HEK293 (cell line): ENCODE results near the gene CD47.

Experiments used
- REPIN1 ChIP-seq: fragments of 450-650 bp; formaldehyde crosslinking; IDR thresholded peaks from 2 replicates; pipeline ENCODE4 v1.5.1; 2017; ENCODE audit warnings: missing biosample characterization, missing genetic modification characterization, low read depth
- ZNF560 ChIP-seq: fragments of 450-650 bp; formaldehyde crosslinking; IDR thresholded peaks from 2 replicates; pipeline ENCODE4 v1.5.1; 2017; ENCODE audit warnings: missing biosample characterization, missing genetic modification characterization, borderline replicate concordance
- TF ChIP-seq, protein P1 (sequence below): fragments of 450-650 bp; formaldehyde crosslinking; IDR thresholded peaks from 2 replicates; pipeline ENCODE4 v1.5.1; 2017; ENCODE audit warnings: missing biosample characterization, missing genetic modification characterization
- TF ChIP-seq, protein P2 (sequence below): fragments of 450-650 bp; formaldehyde crosslinking; IDR thresholded peaks from 2 replicates; pipeline ENCODE4 v1.5.1; 2016; ENCODE audit warnings: missing biosample characterization, missing genetic modification characterization

DNA sequence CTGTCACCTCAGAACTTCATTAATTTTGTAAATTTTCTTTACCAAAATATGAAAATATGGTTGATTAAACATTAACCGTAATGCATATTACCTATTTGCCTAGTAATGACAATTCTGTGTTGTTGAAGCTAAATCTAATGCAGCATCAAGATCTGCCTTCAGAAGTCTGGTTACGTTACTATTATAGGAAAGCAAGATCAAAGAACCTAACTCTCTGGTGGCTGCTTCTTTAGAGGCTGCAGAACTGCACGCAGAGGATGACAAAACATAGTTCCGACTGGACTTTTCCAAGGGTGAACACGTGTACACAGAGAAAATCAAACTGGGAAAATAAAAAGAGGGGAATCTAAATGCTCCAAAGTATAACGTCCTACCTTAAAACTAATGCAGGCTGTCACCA lies 20.5 kb downstream of the CD47 start:
- TF ChIP-seq, protein P1, sequence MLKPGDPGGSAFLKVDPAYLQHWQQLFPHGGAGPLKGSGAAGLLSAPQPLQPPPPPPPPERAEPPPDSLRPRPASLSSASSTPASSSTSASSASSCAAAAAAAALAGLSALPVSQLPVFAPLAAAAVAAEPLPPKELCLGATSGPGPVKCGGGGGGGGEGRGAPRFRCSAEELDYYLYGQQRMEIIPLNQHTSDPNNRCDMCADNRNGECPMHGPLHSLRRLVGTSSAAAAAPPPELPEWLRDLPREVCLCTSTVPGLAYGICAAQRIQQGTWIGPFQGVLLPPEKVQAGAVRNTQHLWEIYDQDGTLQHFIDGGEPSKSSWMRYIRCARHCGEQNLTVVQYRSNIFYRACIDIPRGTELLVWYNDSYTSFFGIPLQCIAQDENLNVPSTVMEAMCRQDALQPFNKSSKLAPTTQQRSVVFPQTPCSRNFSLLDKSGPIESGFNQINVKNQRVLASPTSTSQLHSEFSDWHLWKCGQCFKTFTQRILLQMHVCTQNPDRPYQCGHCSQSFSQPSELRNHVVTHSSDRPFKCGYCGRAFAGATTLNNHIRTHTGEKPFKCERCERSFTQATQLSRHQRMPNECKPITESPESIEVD (tag by site-specific recombination), result no peak
- TF ChIP-seq ZNF560 (tag by site-specific recombination), result no peak
- TF ChIP-seq, protein P2, sequence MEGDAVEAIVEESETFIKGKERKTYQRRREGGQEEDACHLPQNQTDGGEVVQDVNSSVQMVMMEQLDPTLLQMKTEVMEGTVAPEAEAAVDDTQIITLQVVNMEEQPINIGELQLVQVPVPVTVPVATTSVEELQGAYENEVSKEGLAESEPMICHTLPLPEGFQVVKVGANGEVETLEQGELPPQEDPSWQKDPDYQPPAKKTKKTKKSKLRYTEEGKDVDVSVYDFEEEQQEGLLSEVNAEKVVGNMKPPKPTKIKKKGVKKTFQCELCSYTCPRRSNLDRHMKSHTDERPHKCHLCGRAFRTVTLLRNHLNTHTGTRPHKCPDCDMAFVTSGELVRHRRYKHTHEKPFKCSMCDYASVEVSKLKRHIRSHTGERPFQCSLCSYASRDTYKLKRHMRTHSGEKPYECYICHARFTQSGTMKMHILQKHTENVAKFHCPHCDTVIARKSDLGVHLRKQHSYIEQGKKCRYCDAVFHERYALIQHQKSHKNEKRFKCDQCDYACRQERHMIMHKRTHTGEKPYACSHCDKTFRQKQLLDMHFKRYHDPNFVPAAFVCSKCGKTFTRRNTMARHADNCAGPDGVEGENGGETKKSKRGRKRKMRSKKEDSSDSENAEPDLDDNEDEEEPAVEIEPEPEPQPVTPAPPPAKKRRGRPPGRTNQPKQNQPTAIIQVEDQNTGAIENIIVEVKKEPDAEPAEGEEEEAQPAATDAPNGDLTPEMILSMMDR (tag by site-specific recombination), result no peak
- no peak for TF ChIP-seq REPIN1 (tag by site-specific recombination)
